Measurements from ENCODE around the gene CHID1.

The CHID1 gene

DNA sequence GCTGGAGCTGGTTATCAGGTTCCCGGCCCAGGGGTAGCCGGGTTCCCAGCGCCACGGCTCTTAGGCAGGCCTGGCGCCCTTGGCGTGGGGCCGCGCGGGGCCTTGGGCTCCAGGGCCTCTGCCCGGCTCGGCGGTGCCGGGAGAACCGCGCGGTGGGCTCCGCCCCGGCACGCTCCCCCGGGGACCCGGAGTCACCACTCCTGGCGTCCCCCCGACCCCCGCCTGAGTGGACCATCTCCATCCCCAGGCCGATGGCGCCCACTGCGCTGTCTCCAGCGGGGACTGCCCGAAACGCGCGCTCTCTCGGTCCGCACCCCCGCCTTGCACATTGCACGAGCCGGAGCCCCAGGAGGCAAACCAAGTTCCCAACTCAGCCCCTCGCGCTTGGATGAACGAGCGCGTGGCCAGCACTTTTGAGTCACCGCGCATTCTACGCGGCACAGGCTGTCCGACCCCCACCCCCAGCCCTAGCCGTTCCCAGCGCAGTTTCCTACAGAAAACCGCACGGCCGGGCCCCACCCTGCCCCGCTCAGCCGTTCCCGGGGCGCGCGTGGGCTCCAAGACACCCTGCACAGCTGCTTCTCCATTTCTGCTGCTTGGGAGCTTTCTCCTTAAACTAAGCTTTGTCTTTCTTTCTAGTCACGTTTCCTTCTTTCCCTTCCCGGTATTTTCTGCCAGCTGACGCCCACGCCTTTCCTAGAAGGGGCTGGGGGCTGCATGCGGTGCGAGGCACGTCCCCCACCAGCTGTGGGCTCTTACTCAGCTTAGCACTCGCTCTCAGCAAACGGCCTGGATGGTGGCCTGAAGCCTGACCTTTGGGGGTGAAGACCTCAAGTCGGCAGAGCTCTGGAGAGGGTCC lies 650 bp upstream of the CHID1 start:
- DNase-seq (ENCODE audit: extremely low read depth, insufficient read length): no peak
- Histone ChIP-seq H3K27me3 (replicated peaks; ENCODE audit: control insufficient read depth, insufficient read depth, low read length) (no peaks in the 10 kb centered on the region), H3K4me3 (replicated peaks; ENCODE audit: low read depth, low read length) (peak overlapping the region; percentile 72), H3K36me3 (ENCODE audit: control insufficient read depth, insufficient read depth, low read length) (no peaks in the 10 kb centered on the region; the same call in 1 of the 2 replicates)
- TF ChIP-seq, protein P1, sequence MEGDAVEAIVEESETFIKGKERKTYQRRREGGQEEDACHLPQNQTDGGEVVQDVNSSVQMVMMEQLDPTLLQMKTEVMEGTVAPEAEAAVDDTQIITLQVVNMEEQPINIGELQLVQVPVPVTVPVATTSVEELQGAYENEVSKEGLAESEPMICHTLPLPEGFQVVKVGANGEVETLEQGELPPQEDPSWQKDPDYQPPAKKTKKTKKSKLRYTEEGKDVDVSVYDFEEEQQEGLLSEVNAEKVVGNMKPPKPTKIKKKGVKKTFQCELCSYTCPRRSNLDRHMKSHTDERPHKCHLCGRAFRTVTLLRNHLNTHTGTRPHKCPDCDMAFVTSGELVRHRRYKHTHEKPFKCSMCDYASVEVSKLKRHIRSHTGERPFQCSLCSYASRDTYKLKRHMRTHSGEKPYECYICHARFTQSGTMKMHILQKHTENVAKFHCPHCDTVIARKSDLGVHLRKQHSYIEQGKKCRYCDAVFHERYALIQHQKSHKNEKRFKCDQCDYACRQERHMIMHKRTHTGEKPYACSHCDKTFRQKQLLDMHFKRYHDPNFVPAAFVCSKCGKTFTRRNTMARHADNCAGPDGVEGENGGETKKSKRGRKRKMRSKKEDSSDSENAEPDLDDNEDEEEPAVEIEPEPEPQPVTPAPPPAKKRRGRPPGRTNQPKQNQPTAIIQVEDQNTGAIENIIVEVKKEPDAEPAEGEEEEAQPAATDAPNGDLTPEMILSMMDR (IDR thresholded peaks at IDR 0.05; ENCODE audit: insufficient read depth, low read length, poor library complexity, severe bottlenecking): no peak

DNA sequence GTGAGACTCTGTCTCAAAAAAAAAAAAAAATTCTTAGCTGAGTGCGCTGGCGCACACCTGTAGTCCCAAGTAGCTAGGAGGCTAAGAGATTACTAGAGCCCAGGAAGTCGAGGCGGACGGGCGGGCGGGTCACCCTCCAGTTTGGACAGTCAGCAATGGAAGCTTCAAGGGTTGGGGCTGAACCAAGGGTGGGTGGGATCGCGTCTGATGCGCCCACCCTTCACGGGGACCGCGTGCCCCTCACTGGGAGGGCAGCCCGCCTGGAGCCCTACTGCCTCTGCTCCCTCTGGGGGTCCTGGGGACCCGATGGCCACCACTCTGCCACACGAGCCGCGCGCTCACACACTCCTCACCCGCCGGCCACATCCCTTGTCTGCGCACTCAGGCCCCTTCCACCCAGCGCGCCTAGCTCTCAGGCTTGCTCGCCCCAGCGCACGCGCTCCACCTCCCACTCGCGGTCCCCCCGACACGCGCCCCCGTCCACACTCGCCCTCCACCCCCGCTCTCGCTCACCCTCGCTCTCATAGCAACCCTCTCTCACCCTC lies 494 bp downstream of the CHID1 start:
- Histone ChIP-seq H3K36me3 (ENCODE audit: control insufficient read depth, insufficient read depth, low read length) (no peaks in the 10 kb centered on the region; the same call in 1 of the 2 replicates), H3K27me3 (replicated peaks; ENCODE audit: control insufficient read depth, insufficient read depth, low read length) (no peaks in the 10 kb centered on the region), H3K4me3 (replicated peaks; ENCODE audit: low read depth, low read length) (peak overlapping the region; percentile 94)
- no peak for DNase-seq (ENCODE audit: extremely low read depth, insufficient read length)
- TF ChIP-seq, protein P1 (IDR thresholded peaks at IDR 0.05; ENCODE audit: insufficient read depth, low read length, poor library complexity, severe bottlenecking): no peak

DNA sequence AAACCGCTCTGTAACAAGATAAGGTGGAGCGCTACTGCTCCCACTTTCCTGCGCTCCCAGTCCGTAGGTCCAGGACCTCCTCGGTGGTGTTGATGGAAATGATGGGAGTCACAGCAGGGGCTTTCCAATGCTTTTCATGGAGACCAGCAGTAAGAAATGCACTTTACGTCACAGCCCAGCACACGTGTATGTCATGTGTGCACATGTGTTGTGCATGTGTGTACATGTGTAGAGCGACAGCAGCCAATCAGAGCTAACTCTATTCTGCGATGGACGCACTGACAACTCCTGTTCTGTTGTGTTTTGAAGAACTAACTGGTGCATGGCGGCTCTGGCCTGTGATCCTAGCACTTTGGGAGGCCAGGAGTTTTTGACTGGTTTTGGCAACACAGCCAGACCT lies 1.2 kb downstream of the CHID1 start:
- TF ChIP-seq, protein P1 (IDR thresholded peaks at IDR 0.05; ENCODE audit: insufficient read depth, low read length, poor library complexity, severe bottlenecking): no peak
- peak overlapping the region; percentile 94 for H3K4me3 ChIP-seq (replicated peaks; ENCODE audit: low read depth, low read length)
- peaks cover 2% of the 10 kb centered on the region for H3K36me3 ChIP-seq (ENCODE audit: control insufficient read depth, insufficient read depth, low read length)
- no peaks in the 10 kb centered on the region for H3K27me3 ChIP-seq (replicated peaks; ENCODE audit: control insufficient read depth, insufficient read depth, low read length)
- no peak for DNase-seq (ENCODE audit: extremely low read depth, insufficient read length)

DNA sequence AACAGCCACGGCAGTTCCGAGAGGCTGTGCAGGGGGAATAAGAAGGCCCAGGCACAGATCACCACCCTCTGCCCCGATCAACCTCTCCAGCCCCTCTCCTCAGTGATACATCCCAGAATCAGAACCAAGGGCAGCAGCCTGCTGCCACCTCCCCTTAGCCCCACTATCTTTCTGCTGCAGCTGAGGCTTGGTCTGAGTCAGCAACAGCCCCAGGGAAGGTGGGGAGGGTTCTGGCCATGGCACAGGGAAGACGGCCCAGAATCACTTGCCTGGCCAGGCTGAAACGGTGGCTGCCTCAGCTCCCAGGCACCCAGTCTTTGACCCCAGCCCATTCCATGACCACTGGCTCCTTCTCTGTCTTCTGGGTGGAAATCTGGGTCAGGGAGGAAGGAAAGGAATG lies 2.3 kb downstream of the CHID1 start:
- Histone ChIP-seq H3K27me3 (replicated peaks; ENCODE audit: control insufficient read depth, insufficient read depth, low read length) (no peaks in the 10 kb centered on the region), H3K36me3 (ENCODE audit: control insufficient read depth, insufficient read depth, low read length) (peaks cover 5% of the 10 kb centered on the region), H3K4me3 (replicated peaks; ENCODE audit: low read depth, low read length) (no peak overlapping the region)
- no peak for DNase-seq (ENCODE audit: extremely low read depth, insufficient read length)
- TF ChIP-seq, protein P1 (IDR thresholded peaks at IDR 0.05; ENCODE audit: insufficient read depth, low read length, poor library complexity, severe bottlenecking): no peak

DNA sequence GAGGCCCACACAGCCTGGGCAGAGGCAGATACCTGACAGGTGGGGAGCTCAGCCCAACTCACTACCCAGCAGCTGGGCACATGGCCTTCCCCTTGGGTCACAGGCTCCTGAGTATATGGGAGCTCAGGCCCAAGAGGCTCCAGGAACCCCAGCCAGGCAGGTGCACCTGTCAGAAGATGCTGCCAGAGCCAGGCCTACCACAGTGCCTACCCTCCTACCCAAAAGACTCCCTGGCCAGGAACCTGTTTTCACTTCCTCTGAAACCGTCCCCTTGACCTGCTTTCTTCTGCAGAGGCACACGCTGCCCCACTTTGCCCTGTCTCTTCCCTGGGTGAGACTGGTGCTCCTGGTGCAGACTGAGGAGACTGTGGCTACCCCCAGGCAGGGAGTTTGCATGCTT lies 2.9 kb downstream of the CHID1 start:
- peaks cover 9% of the 10 kb centered on the region for H3K36me3 ChIP-seq (ENCODE audit: control insufficient read depth, insufficient read depth, low read length)

More for the DNA sequence above, 2.9 kb downstream of the CHID1 start:
- TF ChIP-seq, protein P1 (IDR thresholded peaks at IDR 0.05; ENCODE audit: insufficient read depth, low read length, poor library complexity, severe bottlenecking): no peak
- H3K4me3 ChIP-seq (replicated peaks; ENCODE audit: low read depth, low read length): no peak overlapping the region
- no peak for DNase-seq (ENCODE audit: extremely low read depth, insufficient read length)
- H3K27me3 ChIP-seq (replicated peaks; ENCODE audit: control insufficient read depth, insufficient read depth, low read length): no peaks in the 10 kb centered on the region
